CD4-positive, alpha-beta T cell treated with Interleukin-21 for 1 hour (primary cell): Measurements from ENCODE around the gene STT3A.
"Not testable (repeated sequence)": the region's sequence is repeated elsewhere in the genome, so short reads cannot be mapped to it uniquely, and the experiment has no call there.

ENCODE experiments used
- DNase-seq: peaks from one replicate; pipeline ENCODE4 v3.0.0-alpha.2; 2020

The STT3A gene

DNA sequence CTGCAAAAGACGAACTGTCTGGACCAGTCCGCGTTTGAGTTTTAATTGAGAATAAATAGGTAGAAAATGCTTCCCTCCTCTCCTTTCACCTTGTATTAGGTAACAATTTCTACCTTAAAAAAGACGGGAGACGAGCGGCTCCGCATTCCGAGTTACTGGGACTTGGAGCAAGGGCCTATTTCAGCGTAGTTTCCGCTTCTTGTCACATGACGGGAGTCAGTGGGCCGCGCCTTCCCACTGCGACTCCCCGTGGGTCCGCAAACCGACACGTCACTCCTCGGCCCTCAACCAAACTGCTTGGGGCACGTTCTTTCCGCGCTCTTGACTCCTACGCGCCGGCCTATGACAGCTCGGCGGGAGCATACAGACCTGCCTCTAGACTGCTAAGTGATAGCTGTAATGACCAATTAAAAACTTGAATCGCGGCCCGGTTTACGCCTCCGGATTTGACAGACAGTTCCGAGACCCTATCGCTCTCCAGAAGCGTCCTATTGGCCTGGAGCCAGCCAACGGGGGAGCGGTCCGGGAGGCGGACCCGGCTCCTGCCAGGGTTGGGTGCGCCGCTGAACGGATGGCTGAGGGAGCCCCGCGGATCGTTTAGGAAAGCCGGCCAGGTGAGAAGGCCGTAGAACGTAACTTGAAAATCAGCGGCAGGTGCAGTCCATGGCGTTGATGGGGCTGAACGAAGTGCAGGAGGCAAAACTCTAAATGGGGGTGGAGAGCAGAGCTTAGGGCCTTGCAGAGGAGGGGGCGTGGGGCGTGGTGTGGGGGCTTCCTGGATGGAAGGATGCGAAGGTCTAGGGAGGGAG lies at the start of gene STT3A:
Gene STT3A, plus strand, starts transcription at position 548 of the 809 bp plus-strand sequence. CDS start 3,064 bp downstream, outside the sequence.
- peak; percentile 99 for DNase-seq

DNA sequence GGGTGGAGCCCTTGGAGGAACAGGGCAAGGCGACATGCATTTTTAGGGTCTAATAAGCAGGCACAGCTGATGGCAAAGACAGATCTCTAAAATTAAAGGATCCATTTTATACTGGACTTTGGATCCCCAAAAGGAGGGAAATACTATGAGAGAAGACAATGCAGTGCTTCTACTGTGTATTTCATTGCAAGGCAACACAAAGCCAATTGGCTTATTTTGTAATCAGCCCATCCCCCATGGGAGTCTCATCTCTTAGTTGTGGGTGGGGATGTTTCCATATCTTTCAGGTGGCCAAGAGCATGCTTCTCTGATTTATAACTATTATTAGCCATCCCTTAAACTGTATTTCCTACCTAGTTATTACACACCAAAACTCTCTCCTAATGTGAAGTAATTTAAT lies 41.9 kb upstream of the STT3A start:
- DNase-seq = no peak

DNA sequence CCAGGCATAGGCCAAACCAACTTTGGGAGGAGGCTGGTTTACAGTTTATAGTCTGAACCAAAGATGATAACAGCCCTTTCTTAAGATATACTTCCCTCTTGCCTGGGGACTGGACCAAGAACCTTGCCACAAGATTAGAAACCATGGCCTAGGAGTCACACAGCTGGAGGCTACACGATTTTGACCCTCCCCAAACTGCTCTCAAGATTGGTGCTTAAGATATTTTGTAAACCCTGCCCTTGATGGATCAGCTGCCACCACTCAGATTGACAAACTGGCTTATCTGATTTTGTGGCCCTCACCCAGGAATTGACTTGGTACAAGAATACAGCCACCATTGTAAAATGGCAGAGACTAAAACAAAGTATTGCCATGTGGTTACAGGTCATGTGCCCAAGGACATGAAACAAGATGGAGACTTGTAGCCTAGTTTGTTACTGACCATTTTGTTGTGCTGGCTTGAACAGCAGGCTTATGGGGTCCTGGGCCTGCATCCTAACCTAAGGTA lies 40.8 kb upstream of the STT3A start:
- no peak for DNase-seq

DNA sequence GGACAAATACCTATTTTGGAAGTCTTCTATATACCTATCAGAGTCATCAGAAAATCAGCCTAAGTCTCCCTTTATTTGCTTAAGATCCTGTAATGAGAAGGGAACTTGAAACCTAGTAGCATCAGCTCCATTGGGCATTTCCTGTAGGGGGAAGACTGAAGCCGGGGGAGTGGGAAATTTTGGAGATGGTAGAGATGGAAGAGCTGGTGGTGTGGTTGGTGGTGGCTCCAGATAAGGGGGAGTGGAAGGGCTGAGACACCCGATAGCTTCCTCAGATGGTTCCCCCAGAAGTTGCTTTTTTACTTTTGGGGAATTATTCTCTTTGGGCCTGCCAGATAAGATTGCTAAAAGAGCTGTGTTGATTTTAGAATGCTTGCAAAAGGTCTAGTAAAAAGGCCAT lies 39.7 kb upstream of the STT3A start:
- no peak for DNase-seq

DNA sequence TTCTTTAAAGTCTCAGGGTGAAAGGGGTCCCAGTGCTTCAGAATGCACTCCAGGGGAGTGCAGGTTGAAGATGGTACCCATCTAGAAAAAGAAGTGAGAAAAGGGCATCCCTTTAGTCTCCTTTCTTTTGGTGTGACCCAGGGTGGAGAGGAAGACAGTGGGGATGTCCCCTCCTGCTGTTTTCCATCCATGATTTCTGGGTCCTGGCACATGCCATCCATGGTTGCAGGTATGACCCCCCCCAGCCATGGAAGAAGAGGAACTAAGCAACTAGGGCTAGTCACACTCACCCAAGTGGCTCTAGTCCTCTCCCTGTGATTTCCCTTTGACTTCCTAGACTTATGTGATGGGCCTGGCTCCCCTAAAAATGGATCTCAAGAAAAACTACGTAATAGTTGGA lies 39.3 kb upstream of the STT3A start:
- no peak for DNase-seq

DNA sequence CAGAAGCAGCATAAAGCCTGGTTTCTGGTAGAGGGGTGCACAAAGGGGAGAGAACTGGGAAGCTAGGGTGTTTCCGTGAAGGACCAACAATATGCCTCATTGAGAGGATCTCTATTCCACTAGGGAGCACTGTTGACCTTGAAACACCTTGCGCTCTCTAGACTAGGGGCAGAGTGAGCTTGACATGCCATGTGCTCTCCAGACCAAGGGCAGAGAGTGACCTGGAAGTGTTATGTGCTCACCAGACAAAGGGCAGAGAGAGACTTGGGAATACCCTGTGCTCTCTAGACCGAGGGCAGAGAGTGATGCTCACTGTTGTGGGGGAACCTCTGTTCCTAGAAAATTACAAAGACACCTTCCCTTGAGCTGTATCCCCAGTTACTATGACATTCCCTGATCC lies 38.6 kb upstream of the STT3A start:
- no peak for DNase-seq

DNA sequence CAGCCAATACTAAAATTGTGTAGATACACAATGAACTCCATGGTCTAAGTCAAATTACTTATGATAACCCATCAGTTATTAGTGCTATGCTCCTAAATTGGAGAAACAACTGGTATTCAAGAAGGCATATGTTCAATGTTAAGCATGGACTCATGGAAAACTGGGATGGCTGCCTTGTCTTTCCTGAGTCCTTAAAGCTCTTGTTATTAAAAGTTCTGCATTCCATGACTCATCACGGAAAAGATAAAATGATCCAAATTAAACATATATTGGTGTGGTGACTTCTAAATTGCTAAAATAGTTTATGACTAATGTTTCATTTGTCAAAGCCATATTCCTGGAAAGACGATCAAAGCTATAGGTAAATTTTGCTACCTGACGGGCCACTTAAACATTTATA lies 32.8 kb upstream of the STT3A start:
- no peak for DNase-seq

DNA sequence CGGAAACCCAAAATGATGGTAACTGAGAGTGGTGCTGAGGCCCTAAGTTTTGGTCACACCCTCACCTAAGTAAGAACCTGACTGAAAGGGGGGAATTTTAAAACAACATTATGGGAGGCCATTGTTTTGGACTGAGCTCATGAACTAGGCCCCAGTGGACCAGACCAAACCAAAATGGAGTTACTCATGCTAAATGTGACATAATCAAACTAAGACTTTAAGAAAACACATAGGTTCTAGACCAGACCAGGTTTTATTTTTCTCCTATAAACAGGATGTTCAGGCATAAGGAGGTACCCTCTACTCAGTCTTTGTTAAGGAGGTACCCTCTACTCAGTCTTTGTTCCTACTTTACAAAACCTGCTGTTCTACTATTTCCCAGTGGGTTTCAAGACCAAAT lies 30.7 kb upstream of the STT3A start:
- DNase-seq = no peak

DNA sequence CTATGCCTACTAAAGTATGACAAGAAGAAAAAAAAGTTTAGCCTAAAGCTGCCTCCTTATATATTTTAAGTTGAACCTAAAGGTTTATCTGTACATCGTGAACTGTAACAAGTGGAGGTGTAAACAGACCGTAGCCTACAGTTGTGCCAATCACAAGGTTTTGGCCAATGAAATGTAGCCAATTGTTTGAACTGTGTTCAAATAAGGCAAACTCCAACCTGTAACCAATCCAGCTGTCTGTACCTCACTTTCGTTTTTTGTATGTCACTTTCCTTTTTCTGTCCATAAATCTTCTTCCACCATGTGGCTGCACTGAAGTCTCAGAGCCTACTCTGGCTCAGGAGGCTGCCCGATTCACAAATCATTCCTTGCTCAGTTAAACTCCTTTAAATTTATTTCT lies 30.2 kb upstream of the STT3A start:
- no peak for DNase-seq

DNA sequence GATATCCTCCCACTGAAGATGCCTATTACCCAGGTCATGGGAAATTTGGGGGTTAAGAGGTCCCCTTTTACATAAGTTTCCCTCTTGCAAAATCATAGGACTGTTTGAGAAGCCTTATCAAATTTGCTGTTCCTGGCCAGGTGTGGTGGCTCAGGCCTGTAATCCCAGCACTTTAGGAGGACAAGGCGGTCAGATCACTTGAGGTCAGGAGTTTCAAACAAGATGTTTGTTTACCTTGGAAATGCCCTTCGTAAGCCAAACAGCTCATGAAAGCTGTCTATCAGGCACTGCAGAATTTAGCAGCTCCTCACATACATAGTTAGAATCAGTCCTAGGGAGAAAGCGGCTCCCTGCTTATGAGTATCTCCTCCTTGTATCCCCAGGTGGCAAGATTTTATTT lies 28.3 kb upstream of the STT3A start:
- no peak for DNase-seq

DNA sequence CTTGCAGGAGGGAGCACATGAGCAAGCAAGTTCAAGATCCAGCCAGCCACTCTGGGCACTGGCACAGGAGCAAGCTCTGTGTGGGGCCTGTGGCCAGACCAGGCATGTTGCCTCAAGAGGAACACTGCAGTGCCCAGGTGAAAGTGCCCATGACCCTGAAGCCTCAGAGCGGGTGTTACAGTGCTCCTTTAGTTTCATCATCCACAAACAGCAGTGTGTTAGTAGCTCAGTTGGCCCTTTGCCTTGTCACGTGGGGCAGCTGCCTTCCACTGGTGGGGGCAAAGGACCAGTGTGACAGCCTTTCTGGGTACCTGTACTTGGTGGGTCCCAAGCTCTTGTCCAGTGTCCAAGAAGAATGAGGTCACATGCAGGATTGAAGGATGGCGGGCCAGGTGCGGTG lies 26.4 kb upstream of the STT3A start:
- DNase-seq = no peak

DNA sequence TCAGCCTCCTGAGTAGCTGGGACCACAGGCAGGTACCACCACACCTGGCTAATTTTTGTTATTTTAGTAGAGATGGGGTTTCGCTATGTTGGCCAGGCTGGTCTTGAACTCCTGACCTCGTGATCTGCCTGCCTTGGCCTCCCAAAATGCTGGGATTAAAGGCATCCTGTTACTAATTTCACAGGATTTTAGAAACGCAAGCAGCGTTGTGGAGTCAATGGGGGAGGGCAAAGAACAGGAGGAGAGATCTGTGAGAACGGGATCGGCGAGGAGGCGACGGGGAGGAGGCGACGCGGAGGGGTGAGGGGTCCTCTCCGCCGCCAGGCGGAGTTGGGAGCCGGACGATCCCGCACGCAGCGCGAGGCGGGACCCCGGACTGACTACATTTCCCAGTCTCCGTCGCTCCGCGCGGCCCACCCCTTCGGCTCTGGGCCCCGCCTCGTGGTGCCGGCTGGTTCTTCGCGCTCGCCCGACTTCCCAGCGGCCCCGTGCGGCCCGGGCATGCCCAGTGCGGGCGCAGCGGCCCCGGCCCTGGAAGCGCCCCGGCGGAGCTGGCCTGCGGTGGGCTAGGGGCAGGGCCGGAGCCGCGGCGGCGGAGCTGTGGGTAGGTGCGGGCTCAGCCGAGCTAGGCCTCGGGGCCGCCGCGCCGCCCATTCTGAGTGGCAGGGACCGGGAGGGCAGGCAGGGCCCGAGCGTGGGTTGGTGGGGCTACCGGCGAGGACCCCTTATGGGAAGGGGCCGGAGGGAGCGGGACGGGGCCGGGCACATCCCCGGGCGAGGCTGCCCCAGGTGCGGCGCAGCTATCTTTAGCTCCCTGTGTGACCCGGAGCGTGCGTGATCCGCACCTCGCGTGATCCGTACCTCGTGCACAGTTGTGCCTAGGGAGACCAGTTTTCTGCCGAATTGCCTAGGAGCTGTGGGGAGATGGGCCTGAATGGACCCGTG lies 23.4 kb upstream of the STT3A start, which contains the start of gene EI24:
Gene EI24, plus strand, starts transcription at position 508 of the 945 bp plus-strand sequence. CDS start 3,051 bp downstream, outside the sequence.
- DNase-seq = peak; percentile 90

DNA sequence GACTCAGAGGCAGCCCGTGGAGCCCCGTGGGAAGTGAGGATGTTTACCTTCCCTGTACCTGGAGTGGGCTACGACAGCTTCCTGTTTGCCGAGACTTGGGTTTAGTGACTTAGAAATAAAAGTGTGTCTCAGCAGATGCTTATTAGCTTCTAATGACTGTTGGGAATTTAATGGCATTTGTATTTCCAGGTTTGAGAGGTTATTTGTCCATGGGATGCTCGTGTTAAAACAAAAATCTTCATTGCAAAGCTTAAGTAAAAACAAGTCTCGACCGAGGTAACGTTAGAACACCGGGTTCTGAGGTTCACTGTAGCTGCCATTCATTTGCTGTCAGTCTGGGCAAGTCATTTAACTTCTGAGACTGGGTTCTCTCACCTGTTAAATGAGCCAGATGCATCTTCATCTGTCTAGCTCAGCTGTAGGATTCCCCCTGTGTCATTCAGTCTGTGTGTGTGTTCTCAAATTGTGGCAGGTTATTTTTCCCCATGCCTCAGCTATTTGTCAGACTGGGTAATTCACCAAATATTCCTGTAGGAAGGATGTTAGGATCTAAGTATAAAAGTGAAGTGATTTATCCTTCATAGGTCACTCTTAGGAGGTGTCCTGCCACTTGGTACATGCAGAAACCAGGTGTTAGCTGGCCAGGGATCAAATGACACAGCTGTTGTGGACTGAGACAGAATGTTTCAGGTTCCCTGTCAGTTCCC lies 22.6 kb upstream of the STT3A start:
- DNase-seq = peak; percentile 13

DNA sequence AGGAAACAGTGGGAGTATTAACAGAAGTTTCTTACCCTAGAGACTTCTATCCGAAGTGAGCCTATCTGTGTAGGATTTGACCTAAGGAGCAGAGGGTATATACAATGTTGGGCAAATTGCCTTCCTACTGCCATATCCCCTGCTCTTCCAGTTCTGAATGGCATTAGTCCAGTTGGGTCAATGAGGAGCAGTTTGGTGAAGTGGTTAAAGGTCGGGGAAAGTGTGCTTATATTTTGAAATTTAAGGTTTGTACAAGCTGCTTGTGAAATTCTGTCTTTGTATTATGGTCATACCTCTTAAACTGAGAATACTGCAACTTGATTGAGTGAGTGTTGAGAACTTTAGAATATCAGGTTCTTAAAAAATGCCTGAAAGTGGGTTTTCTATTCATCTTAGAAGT lies 21.7 kb upstream of the STT3A start:
- no peak for DNase-seq

DNA sequence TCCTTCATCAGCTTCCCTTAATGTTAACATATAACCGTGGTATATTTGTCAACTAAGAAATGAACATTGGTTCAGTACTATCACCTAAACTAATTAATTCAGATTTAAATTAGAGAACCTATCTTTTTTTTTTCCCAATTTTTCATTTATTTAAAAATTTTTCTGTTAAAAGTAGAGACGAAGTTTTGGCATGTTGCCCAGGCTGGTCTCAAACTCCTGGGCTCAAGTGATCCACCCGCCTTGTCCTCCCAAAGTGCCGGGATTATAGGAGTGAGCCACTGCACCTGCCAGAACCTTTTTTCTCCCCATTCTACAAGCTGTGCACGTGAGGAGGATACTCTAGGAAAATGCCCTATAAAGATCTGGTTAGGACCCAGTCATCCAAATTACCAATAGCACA lies 19.7 kb upstream of the STT3A start:
- no peak for DNase-seq

DNA sequence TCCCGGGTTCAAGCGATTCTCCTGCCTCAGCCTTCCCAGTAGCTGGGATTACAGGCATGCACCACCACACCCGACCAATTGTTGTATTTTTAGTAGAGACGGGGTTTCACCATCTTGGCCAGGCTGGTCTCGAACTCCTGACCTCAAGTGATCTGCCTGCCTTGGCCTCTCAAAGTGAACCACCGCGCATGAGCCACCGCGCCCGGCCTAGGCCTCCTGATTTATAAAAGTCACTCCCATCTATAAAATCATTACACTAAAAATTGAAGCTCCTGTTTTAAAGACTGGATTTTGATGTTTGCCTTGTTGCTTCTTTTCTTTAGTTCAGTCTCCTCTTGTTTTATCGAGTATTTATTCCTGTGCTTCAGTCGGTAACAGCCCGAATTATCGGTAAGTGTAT lies 15.5 kb upstream of the STT3A start:
- DNase-seq = not testable (repeated sequence)

DNA sequence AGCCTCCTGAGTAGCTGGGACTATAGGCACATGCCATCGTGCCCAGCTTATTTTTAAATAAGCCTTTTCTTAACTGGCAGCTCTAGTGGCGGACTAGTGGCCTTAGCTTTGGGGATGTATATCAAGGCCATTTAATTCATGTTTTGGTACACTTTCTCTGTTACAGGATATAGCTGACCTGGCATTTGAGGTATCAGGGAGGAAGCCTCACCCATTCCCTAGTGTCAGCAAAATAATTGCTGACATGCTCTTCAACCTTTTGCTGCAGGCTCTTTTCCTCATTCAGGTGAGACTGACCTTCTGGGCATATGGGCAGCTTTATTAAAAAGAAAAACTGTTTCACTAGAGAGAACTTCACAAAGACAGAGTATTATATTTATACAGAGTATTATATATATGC lies 13.9 kb upstream of the STT3A start:
- DNase-seq = no peak

DNA sequence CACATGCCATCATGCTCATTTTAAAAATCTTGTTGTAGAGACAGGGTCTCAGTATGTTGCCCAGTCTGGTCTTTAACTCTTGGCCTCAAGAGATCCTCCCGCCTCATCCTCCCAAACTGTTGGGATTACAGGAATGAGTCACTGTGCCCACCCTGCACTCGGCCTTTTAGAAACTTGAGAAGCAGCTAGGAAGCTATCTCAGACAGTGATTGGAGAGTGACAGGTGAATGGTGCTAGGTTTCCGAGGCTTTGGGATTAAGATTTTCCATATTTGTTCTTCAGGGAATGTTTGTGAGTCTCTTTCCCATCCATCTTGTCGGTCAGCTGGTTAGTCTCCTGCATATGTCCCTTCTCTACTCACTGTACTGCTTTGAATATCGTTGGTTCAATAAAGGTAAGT lies 12.8 kb upstream of the STT3A start:
- no peak for DNase-seq

DNA sequence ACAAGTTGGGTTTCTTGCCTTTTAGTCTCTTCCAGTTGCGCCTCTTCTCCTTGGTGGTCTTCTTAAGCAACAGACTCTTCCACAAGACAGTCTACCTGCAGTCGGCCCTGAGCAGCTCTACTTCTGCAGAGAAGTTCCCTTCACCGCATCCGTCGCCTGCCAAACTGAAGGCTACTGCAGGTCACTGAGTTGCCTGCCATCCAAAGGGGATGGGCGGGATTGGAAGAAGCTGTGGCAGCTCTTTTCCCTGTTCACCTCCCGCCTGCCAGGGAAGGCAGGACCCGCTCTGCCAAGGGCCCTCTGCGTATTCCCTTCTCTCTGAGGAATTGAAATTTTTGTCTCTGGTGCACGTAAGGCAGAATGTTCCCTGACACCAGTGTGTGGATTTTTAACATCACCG lies 9.2 kb upstream of the STT3A start:
- DNase-seq = no peak

DNA sequence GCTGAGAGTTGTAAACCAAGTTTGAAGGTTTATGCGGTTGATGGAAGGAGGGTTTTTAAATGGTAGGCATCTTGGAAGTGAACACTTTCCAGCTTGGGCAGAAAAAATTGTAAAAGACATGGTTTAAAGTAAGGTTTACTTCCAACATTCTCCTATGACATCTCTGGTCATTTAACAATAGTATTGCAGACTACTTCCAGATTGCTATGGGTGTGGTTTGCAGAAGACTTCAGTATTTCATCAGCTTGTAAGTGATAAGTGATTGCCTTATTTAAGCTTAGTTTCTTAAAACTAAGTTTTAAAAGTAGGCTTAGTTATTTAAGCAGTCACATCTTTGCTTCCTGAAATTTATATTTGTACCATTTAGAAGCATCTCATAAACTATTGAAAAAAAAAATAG lies 7.2 kb upstream of the STT3A start:
- no peak for DNase-seq

DNA sequence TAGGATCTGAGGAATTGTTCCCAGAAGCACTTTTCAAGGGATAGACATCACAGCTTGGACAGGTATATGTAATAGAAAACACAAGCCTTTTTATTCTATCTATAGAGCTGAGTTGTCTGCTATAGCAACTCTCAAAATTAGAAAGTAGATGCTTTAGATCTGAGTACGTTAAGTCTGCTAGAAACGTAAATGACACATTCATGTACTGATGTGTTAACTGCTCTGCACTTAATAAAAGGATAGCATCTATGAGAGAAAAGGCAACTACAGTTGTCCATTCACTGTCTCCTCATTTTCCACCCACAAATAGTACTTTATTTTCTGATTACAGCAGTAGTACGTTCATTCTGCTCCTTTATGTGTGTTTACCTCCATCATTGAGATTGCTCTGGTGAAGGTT lies 6.0 kb upstream of the STT3A start:
- DNase-seq = no peak

DNA sequence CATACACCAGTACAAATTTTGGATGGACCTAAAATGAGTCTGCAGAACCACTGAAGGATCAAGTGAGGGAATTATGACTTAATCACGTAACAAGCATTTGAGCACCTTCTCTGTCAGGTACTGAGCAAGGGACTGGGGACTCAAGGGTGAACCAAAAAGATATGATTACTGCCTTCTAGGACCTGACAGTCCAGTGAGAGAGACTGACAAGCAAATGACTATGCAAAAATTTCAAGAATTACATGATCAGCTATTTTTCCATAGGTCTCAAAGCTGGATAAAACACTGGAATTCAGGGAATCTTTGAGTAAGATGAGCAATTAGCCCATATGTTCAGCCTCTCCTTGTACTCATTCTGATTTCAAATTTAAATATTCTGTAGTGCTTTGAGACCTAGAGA lies 5.2 kb upstream of the STT3A start:
- DNase-seq = no peak

DNA sequence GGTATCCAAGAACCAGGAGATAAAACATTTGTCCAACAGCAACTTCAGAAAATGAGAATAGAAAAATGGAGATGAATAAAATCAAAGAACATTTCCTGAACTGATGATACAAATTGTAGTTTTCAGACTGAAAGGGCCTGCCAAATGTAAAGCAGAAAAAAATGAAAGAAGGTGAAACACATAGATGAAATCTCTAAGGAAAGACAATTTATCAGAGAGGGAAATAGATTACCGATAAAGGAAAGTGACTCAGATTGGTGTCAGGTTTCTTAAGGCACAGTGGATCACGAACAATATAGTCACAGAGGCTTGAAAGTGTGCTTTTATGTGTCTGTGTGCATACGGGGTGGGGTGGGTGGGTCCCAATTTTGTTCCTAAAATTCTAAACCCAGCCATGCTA lies 4.1 kb upstream of the STT3A start:
- DNase-seq = no peak
